HepG2 (cell line): ENCODE data around the gene SIRPA. TPM values are rescaled to one million over a fixed set of nuclear protein-coding genes. Genes with fewer than 3 reads are reported as not detected.

ENCODE experiments used
- ATAC-seq: fragments of 200-7000 bp; cut with Tn5 transposase; 3 replicates; pipeline ENCODE4 v1.9.1; 2020; ENCODE audit warnings: mild to moderate bottlenecking, moderate library complexity
- BruUV-seq: library from RNA; stranded (reverse); fragments of 400-500 nt; replicated peaks from 2 replicates; lab custom pipeline; 2021; lab: Mats Ljungman, UMichigan
- CTCF ChIA-PET: fragments of 300-600 bp; formaldehyde crosslinking; extraction: SDS; loops from one replicate; lab custom pipeline; 2021; ENCODE audit warnings: low total read pairs, inconsistent platforms, low intra/inter-chr PET ratio; lab: Yijun Ruan, JAX
- POLR2A ChIA-PET: fragments of 350-600 bp; sonication (Branson Sonifier 250); formaldehyde crosslinking; loops from one replicate; lab custom pipeline; 2020; ENCODE audit warnings: antibody characterized with exemption, inconsistent platforms; lab: Yijun Ruan, JAX
- DNase-seq: peaks from one replicate; pipeline ENCODE4 v3.0.0-alpha.2; 2015; ENCODE audit warnings: low spot score
- FAIRE-seq: peaks from 3 replicates; lab custom pipeline; 2011; peaks lifted over from hg19 to GRCh38; lab: Jason Lieb, UNC
- H2AFZ ChIP-seq: one replicate; pipeline ENCODE4 v1.6.1; 2011; ENCODE audit warnings: low read length, inconsistent platforms
- H3K27ac ChIP-seq: fragments of 300-600 bp; 3 replicates; pipeline ENCODE4 v1.8.0; 2011; ENCODE audit warnings: mixed run types, mild to moderate bottlenecking, mixed read lengths, low read length, inconsistent platforms; ENCODE audit not compliant: insufficient read depth; ENCODE audit errors: extremely low read length
- H3K27me3 ChIP-seq, 2 experiments: fragments of 200-600 bp in 1 of 2; 2 replicates in 1 of 2; 3 replicates in 1 of 2; pipeline versions ENCODE4 v1.6.0 to v1.8.0; 2011; ENCODE audit warnings: low read length in 2 of 2, mild to moderate bottlenecking in 2 of 2, moderate library complexity in 2 of 2, inconsistent platforms in 1 of 2; ENCODE audit not compliant: insufficient read depth in 2 of 2, control insufficient read depth in 1 of 2
- H3K36me3 ChIP-seq, 2 experiments: fragments of 200-600 bp in 1 of 2; replicated peaks in 1 of 2; 2 replicates in 1 of 2; 3 replicates in 1 of 2; pipeline versions ENCODE4 v1.5.1 to v1.8.0; 2011; ENCODE audit warnings: low read length in 2 of 2, inconsistent platforms in 1 of 2; ENCODE audit not compliant: insufficient read depth in 2 of 2, control insufficient read depth in 1 of 2
- H3K4me1 ChIP-seq: 2 replicates; pipeline ENCODE4 v1.5.1; 2012; ENCODE audit warnings: low read length, inconsistent platforms; ENCODE audit not compliant: insufficient read depth
- H3K4me2 ChIP-seq: 2 replicates; pipeline ENCODE4 v1.6.0; 2011; ENCODE audit warnings: low read depth, low read length, inconsistent platforms
- H3K4me3 ChIP-seq, 3 experiments: fragments of 200-600 bp in 1 of 3; sonication (generic), shearing (Covaris generic) in 1 of 3; replicated peaks in 1 of 3; 2 replicates each; pipeline ENCODE4 v1.5.1; 2011 to 2016; ENCODE audit warnings: low read length in 3 of 3, inconsistent platforms in 2 of 3, low read depth in 2 of 3, mild to moderate bottlenecking in 2 of 3, control low read depth in 1 of 3, mixed read lengths in 1 of 3; ENCODE audit not compliant: insufficient read depth in 1 of 3
- H3K79me2 ChIP-seq: one replicate; pipeline ENCODE4 v1.6.1; 2011; ENCODE audit warnings: low read length, inconsistent platforms; ENCODE audit not compliant: insufficient read depth
- H3K9ac ChIP-seq: 2 replicates; pipeline ENCODE4 v1.6.0; 2011; ENCODE audit warnings: mild to moderate bottlenecking, low read depth, low read length, inconsistent platforms; ENCODE audit not compliant: insufficient read depth
- H3K9me3 ChIP-seq: 2 replicates; pipeline ENCODE4 v1.5.1; 2012; ENCODE audit warnings: mild to moderate bottlenecking, low read length
- H4K20me1 ChIP-seq: 2 replicates; pipeline ENCODE4 v1.6.0; 2011; ENCODE audit warnings: inconsistent platforms, mild to moderate bottlenecking, low read length, moderate library complexity; ENCODE audit not compliant: insufficient read depth
- BHLHE40 ChIP-seq: IDR thresholded peaks from 2 replicates; pipeline ENCODE4 v1.6.1; 2011; ENCODE audit warnings: low read length, improper control_type of control experiment
- CEBPB ChIP-seq: IDR thresholded peaks from 2 replicates; pipeline ENCODE4 v1.6.1; 2011; ENCODE audit warnings: low read depth, low read length, improper control_type of control experiment, borderline replicate concordance
- ETV6 ChIP-seq: sonication (generic); formaldehyde crosslinking; conservative IDR thresholded peaks from 2 replicates; pipeline ENCODE4 v1.4.0; 2020; ENCODE audit warnings: missing genetic modification reagents
- EZH2 ChIP-seq: conservative IDR thresholded peaks from 2 replicates; pipeline ENCODE4 v1.6.1; 2012; ENCODE audit warnings: mild to moderate bottlenecking, low read depth, low read length, moderate library complexity
- HNRNPLL ChIP-seq: fragments of 200-400 bp; formaldehyde crosslinking; IDR thresholded peaks from 2 replicates; pipeline ENCODE4 v1.6.1; 2017; ENCODE audit warnings: mild to moderate bottlenecking, low read depth, low read length; ENCODE audit not compliant: poor library complexity, severe bottlenecking
- JDP2 ChIP-seq: sonication (generic); formaldehyde crosslinking; IDR thresholded peaks from 2 replicates; pipeline ENCODE4 v1.8.1; 2022; ENCODE audit warnings: missing genetic modification reagents, borderline replicate concordance
- MYC ChIP-seq: sonication (generic); formaldehyde crosslinking; IDR thresholded peaks from 2 replicates; pipeline ENCODE4 v1.9.0; 2021; ENCODE audit warnings: missing genetic modification reagents, borderline replicate concordance
- NFKBIZ ChIP-seq: IDR thresholded peaks from 2 replicates; pipeline ENCODE4 v1.6.1; 2018; ENCODE audit warnings: missing genetic modification reagents, missing compliant biosample characterization
- SOX6 ChIP-seq, 2 experiments: fragments of 450-650 bp in 1 of 2; sonication (generic) in 1 of 2; formaldehyde crosslinking in 1 of 2; IDR thresholded peaks; 2 replicates each; pipeline versions ENCODE4 v1.4.0 to v1.6.1; 2017 to 2020; ENCODE audit warnings: antibody characterized with exemption in 1 of 2, mild to moderate bottlenecking in 1 of 2, missing genetic modification reagents in 1 of 2
- ZNF143 ChIP-seq: sonication (generic); formaldehyde crosslinking; IDR thresholded peaks from 2 replicates; pipeline ENCODE4 v1.4.0; 2020; ENCODE audit warnings: missing genetic modification reagents
- ZNF180 ChIP-seq: sonication (generic); formaldehyde crosslinking; IDR thresholded peaks from 2 replicates; pipeline ENCODE4 v1.4.0; 2020; ENCODE audit warnings: low read depth, missing genetic modification reagents, borderline replicate concordance
- ZNF230 ChIP-seq: sonication (generic); formaldehyde crosslinking; IDR thresholded peaks from 2 replicates; pipeline ENCODE4 v1.4.0; 2020; ENCODE audit warnings: mild to moderate bottlenecking, missing genetic modification reagents
- ZNF670 ChIP-seq: sonication (generic); formaldehyde crosslinking; IDR thresholded peaks from 2 replicates; pipeline ENCODE4 v1.8.0; 2022; ENCODE audit warnings: mild to moderate bottlenecking, missing genetic modification reagents, borderline replicate concordance
- WGBS: methylation state at CpG from one replicate; pipeline ENCODE4 v1.1.6; 2017; ENCODE audit warnings: low lambda C conversion rate; 5-methylcytosine and 5-hydroxymethylcytosine counted together
- in situ Hi-C: cut with HindIII; loops from 2 replicates; pipeline ENCODE4 v1.10.0; 2017; ENCODE audit warnings: low pct_unique_long_range_greater_than_20kb; ENCODE audit not compliant: extremely low pct_ligation_motif_present
- intact Hi-C: fragments of 100-400 bp; cut with micrococcal nuclease; formaldehyde crosslinking; loops from one replicate; pipeline ENCODE4 v1.10.0; 2022; ENCODE audit not compliant: unreplicated experiment
- polyA plus RNA-seq, 8 experiments: library from polyadenylated mRNA; depleted of rRNA in 3 of 8; stranded (reverse) in 7 of 8; unstranded in 1 of 8; fragments of >200 nt; fragmentation: Illumina TruSeq in 4 of 8; extraction: Trizol in 4 of 8; gene quantifications; 2 replicates each; pipeline versions ENCODE4 v1.2.1 to v1.2.3, GENCODE V29; 2011 to 2016; ENCODE audit warnings: low read depth in 4 of 8, missing spikeins in 1 of 8, mixed read lengths in 1 of 8; ENCODE audit not compliant: insufficient read depth in 1 of 8
- total RNA-seq, 5 experiments: library from RNA; depleted of rRNA; stranded (reverse); fragments of >200 nt; fragmentation: Illumina TruSeq; extraction: Trizol; gene quantifications; 2 replicates each; pipeline ENCODE4 v1.2.3, GENCODE V29; 2016; ENCODE audit warnings: low read depth in 1 of 5
- TF ChIP-seq, protein P1 (sequence below): IDR thresholded peaks from 2 replicates; pipeline ENCODE4 v1.6.1; 2016; ENCODE audit warnings: missing genetic modification reagents, missing compliant biosample characterization

The SIRPA gene
- total and polyA plus RNA-seq, 2 of the 13 experiments (the other 11 are each of a cell fraction or from before 2014, with no cell fraction given) = 7.2 to 17.6 TPM

- Histone ChIP-seq H3K79me2 (no peaks in the 10 kb centered on the region), H3K27me3 (no peaks in the 10 kb centered on the region), H3K4me1 (peaks cover 68% of the 10 kb centered on the region), H3K9me3 (no peaks in the 10 kb centered on the region), H3K27ac (no peak overlapping the region), H3K4me3 (no peak overlapping the region), H3K4me2 (peak overlapping the region; percentile 63), H4K20me1 (no peaks in the 10 kb centered on the region), H3K36me3 (no peaks in the 10 kb centered on the region), H3K9ac (no peak overlapping the region), H2AFZ (no peak overlapping the region)
- ChIA-PET POLR2A (interaction anchor here (1.2 to 5.0 kb wide), 5 partner anchors 12 to 79 kb away, joined by 4 to 24 read pairs (median 6); no protein-coding TSS in a partner anchor), CTCF (no interaction called here)
- WGBS = 0% methylated on average over 1 of the region's 1 CpG
- peak; percentile 26; the same call in 2 of the 3 replicates for ATAC-seq
- FAIRE-seq = no peak
- intact Hi-C loops = loop anchor here (1.0 to 2.0 kb wide), 3 partner anchors 19 to 44 kb away; no protein-coding TSS in a partner anchor
- DNase-seq = no peak
- TF ChIP-seq SOX6 (IDR thresholded peaks at IDR 0.05) (no peak), SOX6 (CRISPR knock-in tag; IDR thresholded peaks at IDR 0.05) (no peak), JDP2 (CRISPR knock-in tag) (no peak), BHLHE40 (no peak), ZNF670 (CRISPR knock-in tag) (no peak), HNRNPLL (no peak), ETV6 (CRISPR knock-in tag) (no peak), EZH2 (no peak), MYC (CRISPR knock-in tag) (0 out of 2 replicates have a peak, but pooled peaks have one; percentile 1), ZNF143 (CRISPR knock-in tag) (no peak), NFKBIZ (CRISPR knock-in tag) (no peak), CEBPB (peak; percentile 73), ZNF230 (no peak), ZNF180 (CRISPR knock-in tag) (no peak)
- TF ChIP-seq, protein P1, sequence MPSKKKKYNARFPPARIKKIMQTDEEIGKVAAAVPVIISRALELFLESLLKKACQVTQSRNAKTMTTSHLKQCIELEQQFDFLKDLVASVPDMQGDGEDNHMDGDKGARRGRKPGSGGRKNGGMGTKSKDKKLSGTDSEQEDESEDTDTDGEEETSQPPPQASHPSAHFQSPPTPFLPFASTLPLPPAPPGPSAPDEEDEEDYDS (CRISPR knock-in tag) = no peak
- no TSS peak for BruUV-seq
- in situ Hi-C loops = no loop called here
Measured at GRCh38 chr20:1855690-1856089, 39.5 kb upstream of the SIRPA start.
